Measurements from ENCODE around the gene MEOX2. TPM values are rescaled to one million over a fixed set of nuclear protein-coding genes. Genes with fewer than 3 reads are reported as not detected.
A peak's percentile ranks its signal among the peaks of the same experiment; 100 is the strongest.

Gene MEOX2
- total RNA-seq, 2 donors from 2014 or later: 4.5 to 11.1 TPM

- peaks cover 0 to 2% of the 10 kb centered on the region in 2 donors for H3K4me1 ChIP-seq
- DNase-seq (ENCODE audit: low spot score): no peak
- H3K36me3 ChIP-seq: no peaks in the 10 kb centered on the region
- H3K27me3 ChIP-seq: no peaks in the 10 kb centered on the region
- H3K27ac ChIP-seq: no peak overlapping the region
- no peak for TF ChIP-seq CTCF (IDR thresholded peaks at IDR 0.05)
- no peak overlapping the region for H3K4me3 ChIP-seq
- H3K9me3 ChIP-seq: peaks cover 0 to under 1% of the 10 kb centered on the region in 2 donors
These were observed 35.7 kb downstream of the MEOX2 start for GRCh38 chr7:15650787-15651186.

- Histone ChIP-seq H3K27me3 (no peaks in the 10 kb centered on the region), H3K4me3 (no peak overlapping the region), H3K27ac (peak overlapping the region in 1 of 2 donors; percentile 44), H3K4me1 (peaks cover 0 to 11% of the 10 kb centered on the region in 2 donors), H3K9me3 (no peaks in the 10 kb centered on the region), H3K36me3 (no peaks in the 10 kb centered on the region)
- TF ChIP-seq CTCF (IDR thresholded peaks at IDR 0.05): no peak
- DNase-seq (ENCODE audit: low spot score): no peak
These were observed 38.0 kb downstream of the MEOX2 start for GRCh38 chr7:15648461-15648961.

GRCh38 chr7:15647309-15647708 is 39.2 kb downstream of the MEOX2 start:
- DNase-seq (ENCODE audit: low spot score): no peak
- no peak for TF ChIP-seq CTCF (IDR thresholded peaks at IDR 0.05)
- H3K36me3 ChIP-seq: no peaks in the 10 kb centered on the region
- H3K4me3 ChIP-seq: no peak overlapping the region
- H3K9me3 ChIP-seq: no peaks in the 10 kb centered on the region
- no peaks in the 10 kb centered on the region for H3K27me3 ChIP-seq
- peaks cover 0 to 11% of the 10 kb centered on the region in 2 donors for H3K4me1 ChIP-seq
- H3K27ac ChIP-seq: no peak overlapping the region

GRCh38 chr7:15643000-15643705 is 43.3 kb downstream of the MEOX2 start:
- Histone ChIP-seq H3K27ac (no peak overlapping the region), H3K36me3 (no peaks in the 10 kb centered on the region), H3K4me3 (no peak overlapping the region), H3K9me3 (no peaks in the 10 kb centered on the region), H3K4me1 (peaks cover 0 to 11% of the 10 kb centered on the region in 2 donors), H3K27me3 (no peaks in the 10 kb centered on the region)
- TF ChIP-seq CTCF (IDR thresholded peaks at IDR 0.05): no peak
- no peak for DNase-seq (ENCODE audit: low spot score)

- no peak overlapping the region for H3K4me3 ChIP-seq
- H3K27me3 ChIP-seq: no peaks in the 10 kb centered on the region
- no peak for DNase-seq (ENCODE audit: low spot score)
- H3K36me3 ChIP-seq: no peaks in the 10 kb centered on the region
- TF ChIP-seq CTCF (IDR thresholded peaks at IDR 0.05): no peak
- H3K27ac ChIP-seq: no peak overlapping the region
- H3K9me3 ChIP-seq: no peaks in the 10 kb centered on the region
- peaks cover 0 to 14% of the 10 kb centered on the region in 2 donors for H3K4me1 ChIP-seq
These were observed 57.6 kb downstream of the MEOX2 start for GRCh38 chr7:15628876-15629275.
